ENCODE results near the gene RALGPS1.
"Not testable (repeated sequence)": the region's sequence is repeated elsewhere in the genome, so short reads cannot be mapped to it uniquely, and the experiment has no call there.

The RALGPS1 gene

DNA sequence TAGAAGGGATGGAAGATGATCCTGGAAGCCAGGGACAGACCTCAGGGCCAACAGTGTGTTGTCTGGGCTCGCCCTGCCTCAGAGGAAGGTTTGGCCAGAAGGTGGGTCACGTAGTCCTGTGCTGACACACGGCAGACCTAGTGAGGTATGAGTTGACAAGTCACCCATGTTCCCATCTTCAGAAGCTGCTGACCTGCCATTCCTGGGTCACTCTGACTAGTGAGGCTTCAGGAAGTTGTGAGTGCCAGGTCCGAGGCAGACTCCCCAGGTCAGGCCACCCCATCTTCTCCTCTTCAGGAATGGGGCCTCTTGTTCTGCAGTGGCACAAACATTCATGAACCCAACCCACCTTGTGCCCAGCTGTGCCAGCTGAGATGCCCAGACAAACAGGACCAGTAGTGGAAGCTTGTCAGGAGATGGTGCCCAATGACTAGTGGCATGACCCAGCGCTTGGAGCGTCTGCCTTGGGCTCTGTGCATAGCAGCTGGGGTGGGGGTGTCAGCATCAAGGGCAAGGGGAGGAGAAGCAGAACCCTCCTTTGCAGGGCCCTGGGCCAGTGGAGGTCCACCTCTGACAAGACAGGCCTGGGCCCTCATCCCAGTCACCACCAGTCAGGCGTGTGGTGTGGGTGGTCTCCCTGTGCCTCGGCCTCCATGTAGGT lies 224.6 kb downstream of the RALGPS1 start:
- no peak for DNase-seq (ENCODE audit: low read depth)

DNA sequence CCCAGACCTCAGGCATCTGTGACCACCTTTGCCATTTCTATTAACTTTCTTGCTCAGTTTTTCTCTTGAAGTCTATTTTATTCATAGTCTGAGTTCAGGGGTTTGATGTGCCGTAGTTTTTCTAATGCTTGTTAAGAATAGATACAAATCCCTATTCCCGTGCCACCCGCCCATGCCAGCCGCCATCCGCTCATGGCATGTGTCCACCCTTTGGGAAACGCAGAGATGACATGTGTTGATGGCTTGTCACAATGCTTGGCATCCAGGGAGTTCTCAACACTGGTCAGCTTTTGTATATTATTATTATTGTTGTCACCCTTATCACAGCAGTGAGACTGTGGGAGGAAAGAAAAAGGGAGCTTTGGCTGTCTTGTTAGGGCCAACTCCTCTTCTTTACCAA lies 225.2 kb downstream of the RALGPS1 start:
- no peak for DNase-seq (ENCODE audit: low read depth)

DNA sequence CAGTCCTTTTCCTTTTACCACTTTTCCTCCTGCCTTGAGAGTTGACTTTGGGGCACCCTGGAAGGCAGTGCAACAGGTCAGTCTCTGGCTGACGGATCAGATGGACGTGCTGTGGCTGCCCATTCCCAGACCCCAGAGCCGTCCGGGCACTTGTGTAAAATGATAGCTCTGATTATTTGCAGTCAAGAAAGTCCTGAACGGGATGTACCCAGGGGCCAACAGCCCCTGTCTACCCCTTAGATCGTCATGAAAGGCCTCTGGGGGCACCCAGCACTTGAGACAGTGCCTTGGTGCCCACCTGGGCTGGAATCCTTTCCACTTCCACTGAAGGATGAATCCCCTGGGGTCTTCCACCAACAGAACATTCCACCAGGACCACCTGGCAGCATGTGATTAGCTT lies 225.6 kb downstream of the RALGPS1 start:
- no peak for DNase-seq (ENCODE audit: low read depth)

DNA sequence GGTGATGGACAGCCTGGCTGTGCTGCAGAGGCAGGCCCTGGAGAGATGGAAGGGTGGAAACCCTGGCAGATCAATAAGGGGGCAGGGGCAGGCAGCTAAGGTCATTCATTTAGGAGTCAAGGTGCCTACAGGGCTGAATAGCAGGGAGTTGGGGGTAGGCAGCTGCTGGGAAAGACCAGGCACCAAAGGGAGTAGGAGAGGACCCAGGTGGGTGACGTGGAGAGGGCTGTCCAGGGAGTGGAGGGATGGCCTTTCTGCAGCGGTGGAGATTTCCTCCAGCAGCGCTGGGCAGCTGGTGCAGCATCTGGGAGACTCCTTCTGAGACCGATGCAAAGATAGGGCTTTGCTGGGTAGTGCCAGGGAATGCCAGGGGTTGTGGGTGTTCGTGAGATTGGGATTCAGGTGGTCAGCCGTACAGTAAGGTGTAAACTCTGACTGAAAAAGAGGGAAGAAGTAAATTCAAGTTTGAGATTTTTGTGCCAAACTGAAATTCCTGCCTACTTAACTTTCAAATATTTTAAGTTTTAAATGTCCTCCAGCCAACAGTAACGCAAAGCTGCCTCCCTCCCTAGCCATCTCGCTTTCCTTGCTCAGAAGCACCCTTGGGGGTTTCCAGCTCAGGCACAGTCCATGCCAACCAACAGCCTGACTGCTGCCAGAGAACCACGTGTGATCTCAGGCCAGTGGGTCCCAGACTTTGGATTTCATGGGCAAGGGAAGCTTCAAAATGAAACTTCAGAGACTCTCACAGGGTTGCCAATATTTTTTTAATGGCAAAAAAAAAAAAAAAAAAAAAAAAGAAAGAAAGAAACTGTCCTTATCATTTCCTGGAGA lies 226.5 kb downstream of the RALGPS1 start:
- DNase-seq (ENCODE audit: low read depth) = no peak

DNA sequence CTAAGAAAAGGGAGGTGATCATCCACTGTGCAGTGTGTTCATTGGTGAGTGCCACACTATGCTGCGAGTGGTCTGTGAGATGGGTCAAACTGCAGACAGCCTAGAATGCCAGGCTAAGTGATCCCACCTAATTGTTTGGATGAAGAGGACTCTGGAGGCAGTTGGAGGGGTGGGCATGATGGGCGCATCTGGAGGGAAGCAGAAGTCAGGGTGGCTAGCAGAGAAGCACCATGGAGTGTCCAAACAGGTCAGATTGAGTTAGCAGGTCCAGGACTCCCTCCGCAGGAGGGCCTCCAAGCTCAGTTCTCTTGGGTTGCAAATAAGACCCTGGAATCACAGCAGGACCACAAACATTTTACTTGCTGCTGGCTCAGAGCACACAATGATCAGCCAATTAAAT lies 227.7 kb downstream of the RALGPS1 start:
- no peak for DNase-seq (ENCODE audit: low read depth)

DNA sequence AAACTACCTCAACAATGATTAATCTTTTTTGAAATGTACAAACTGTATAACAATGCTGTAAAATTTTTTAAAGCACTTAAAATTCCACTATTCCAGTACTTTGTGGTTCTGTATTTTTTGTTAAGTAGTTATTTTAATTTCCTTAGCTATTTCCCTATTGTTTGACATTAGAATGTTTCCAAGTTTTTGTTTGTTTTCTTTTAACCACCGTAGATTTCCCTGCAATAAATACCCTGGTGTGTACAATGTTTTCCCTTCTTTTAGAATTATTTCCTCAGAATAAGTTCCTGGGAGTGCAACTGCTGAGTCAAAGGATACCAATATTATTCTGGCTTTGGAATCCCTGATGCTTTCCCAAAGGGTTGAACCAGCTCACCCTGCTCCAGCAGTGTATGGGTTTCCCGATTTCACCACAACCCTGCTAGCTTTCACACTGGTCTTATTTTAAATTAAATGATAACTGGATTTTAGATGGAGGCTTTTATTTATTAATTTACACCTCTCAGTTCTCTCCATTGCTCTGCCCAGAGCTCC lies 228.4 kb downstream of the RALGPS1 start:
- DNase-seq (ENCODE audit: low read depth) = no peak

DNA sequence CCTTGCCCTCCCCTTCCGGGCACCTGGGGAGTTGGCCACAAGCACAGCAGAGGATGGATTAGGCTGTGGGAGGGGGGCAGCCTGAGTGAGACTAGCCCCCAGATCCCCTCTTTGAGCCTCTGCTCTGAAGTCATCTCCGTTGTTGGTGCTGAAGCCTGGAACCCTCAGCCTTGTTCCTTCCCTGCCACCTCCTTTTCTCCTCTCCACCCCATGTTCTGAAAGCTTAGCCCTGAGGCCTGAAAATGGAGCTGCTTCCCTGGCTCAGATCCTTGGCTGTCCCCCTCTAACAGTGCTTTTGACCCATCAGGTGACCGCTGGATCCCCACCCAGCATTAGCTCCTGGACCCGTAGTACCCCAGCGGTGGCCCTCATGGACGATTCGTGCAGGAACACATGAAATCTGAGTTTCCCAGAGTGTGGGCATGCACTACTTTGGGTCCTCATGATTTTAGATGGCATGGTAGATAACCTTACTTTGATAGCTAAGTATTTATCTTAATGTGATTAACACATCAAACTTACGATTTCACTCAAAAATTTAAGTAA lies 229.4 kb downstream of the RALGPS1 start:
- no peak for DNase-seq (ENCODE audit: low read depth)

DNA sequence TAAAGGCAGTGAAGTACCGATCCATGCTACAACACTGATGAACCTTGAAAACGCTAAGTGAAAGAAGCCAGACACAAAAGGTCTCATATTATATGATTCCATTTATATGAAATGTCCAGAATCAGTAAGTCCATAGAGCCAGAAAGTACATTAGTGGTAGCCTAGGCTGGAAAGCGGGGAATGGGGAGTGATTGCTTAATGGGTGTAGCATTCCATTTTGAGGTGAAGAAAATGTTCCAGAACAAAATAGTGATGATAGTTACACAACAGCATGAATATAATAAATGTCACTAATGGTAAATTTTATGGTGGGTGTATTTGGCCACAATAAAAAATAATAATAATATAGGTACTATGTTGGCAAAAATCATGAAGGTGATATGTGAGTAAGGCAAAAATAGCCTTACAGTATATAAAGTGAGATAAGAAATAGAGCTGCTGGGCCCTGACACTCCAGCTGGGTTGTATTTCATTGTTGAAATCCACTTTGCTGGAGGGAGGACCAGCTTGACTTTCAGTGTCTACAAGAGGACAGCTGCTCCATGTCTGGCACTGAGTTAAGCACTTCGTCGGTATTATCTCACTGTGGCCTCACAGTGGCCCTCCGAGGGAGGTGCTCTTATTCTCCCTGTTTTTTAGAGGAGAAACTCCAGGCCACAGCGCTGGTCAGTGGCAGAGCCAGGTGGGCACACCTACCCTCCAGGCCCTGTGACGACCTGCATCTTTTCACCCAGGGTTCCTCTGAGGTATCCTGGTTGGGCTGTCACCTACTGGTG lies 230.3 kb downstream of the RALGPS1 start:
- no peak for DNase-seq (ENCODE audit: low read depth)

DNA sequence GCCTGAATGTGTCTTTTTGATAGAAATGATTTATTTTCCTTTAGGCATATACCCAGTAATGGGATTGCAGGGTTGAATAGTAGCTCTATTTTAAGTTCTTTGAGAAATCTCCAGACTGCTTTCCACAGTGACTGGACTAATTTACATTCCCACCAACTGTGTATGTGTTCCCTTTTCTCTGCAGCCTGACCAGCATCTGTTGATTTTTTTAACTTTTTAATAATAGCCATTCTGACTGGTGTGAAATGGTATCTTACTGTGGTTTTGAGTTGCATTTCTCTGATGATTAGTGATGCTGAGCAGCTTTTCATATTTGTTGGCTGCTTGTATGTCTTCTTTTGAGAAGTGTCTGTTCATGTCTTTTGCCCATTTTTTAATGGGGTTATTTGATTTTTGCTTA lies 232.3 kb downstream of the RALGPS1 start:
- not testable (repeated sequence) for DNase-seq (ENCODE audit: low read depth)

DNA sequence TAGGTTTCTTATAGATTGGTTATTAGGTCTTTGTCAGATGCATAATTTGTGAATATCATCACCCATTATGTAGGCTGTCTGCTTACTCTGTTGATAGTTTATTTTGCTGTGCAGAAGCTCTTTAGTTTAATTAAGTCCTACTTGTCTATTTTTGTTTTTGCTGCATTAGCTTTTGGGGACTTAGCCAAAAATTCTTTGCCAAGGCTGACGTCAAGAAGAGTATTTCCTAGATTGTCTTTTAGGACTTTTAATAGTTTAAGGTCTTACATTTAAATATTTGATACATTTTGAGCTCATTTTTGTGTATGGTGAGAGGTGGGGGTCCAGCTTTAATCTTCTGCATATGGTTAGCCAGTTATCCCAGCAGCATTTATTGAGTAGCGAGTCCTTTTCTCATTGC lies 232.7 kb downstream of the RALGPS1 start:
- DNase-seq (ENCODE audit: low read depth) = no peak

DNA sequence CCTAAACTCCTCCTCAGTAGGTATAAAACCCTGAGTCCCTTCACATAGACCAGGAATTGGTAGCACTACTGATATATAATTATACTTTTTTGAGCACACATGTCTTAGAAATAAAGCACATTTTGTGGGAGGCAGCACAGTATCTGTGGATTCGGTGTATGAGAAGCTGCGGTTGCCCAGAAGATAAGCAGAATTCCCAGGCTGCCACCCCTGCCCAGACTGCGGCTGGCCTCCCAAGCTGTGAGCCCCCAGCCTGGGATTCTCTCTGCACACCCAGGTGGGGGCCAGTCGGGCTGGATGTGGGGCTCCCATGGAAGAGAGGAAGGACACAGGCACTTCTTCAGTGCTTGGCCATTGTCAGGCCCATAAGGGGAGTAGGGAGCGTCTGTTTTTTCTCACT lies 233.4 kb downstream of the RALGPS1 start:
- DNase-seq (ENCODE audit: low read depth) = no peak

DNA sequence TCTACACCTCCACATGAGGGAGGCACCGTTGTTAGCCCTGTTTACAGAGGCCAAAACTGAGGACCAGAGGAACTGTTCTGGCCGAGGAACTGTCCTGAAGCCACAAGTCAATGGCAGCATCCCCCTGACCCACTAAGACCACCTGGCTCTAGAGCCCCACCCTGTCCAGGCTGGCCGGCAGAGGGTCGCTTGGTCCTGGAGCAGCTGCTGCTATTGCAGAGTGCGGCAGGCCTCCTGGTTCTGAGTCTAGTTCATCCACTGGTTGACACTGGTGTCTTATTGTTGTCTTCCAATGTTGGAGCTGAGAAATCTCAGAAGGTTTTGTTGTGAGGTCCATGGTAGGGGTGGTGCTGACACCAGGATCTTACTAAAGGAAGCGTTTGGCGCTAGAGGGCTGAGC lies 234.4 kb downstream of the RALGPS1 start:
- DNase-seq (ENCODE audit: low read depth) = no peak

DNA sequence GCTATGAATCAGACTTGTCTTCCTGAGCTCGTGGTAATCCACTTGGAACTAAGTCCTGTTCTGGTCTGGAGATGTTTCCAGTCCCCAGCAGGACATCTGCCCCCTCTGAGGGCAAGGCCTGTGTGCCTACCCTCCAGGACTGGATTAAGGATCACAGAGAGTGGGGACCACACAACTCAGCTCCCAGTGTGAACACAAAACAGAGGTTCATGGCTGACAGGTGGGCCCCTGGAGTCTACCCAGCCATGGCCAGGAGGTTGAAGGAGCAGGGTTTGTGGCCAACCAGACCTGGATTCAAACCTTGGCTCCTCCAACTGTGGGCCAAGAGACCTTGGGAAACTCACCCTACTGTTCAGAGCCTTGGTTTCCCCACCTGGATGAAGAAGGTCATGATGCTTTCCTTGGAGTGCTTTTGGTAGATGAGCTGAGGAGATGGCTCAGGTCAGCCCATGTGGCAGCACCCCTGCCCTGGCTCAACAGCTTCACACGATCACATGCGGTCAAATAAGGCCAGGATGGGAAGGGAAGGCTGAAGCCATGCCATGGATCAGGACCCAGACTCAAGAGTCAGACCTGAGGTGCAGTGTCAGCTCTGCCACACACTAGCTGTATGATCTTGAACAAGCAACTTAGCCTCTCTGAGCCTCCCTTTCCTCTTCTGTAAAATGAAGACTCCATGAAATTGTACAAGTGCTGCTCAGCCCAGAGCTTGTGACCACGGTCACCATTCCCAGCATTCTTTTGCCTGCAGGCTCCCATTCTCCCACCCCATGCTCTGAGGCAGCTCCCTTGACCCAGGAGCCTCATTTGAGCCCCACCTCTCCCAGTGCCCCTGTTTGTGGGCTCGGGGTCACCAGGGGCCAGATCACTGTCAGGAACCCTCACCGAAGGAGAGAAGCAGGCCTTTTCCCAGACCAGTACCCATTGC lies 235.1 kb downstream of the RALGPS1 start:
- no peak for DNase-seq (ENCODE audit: low read depth)

DNA sequence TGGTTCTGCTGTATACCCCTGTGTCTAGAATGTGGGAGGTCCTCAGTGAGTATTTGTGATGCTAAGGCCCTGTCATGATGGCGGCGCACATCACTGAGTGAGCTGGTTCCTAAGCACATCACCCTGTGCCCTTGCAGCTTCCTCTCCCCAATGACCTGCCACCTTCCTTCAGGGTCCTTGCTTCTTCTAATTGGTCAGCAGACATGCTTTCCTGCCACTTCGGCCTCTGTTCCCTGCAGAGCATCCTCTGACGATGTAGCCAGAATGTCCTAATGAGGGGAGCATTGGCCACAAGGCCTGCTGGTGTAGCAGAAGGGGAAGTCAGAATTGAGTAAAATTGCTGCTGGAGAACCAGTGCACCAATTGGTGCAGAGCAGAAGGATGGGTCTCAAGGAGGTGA lies 238.9 kb downstream of the RALGPS1 start:
- DNase-seq (ENCODE audit: low read depth) = no peak

DNA sequence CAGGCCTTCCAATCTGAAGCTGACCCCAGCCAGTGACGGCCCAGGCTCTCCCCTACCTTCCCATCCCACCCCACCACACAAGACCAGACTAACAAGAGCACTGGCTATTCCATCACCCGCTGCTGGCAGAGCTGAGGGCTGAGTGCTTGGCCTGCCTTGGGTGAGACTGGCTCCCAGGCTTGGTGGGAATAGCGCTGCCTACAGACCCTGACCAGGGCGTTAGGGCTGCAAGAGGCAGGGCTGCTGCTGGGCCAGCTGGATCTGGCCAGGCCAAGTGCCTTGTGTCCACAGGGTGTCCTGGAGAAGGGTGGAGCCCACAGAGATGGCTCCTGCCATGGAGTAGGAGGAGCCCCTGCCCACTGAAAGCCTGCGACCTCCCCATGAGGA lies 239.4 kb downstream of the RALGPS1 start:
- no peak for DNase-seq (ENCODE audit: low read depth)

DNA sequence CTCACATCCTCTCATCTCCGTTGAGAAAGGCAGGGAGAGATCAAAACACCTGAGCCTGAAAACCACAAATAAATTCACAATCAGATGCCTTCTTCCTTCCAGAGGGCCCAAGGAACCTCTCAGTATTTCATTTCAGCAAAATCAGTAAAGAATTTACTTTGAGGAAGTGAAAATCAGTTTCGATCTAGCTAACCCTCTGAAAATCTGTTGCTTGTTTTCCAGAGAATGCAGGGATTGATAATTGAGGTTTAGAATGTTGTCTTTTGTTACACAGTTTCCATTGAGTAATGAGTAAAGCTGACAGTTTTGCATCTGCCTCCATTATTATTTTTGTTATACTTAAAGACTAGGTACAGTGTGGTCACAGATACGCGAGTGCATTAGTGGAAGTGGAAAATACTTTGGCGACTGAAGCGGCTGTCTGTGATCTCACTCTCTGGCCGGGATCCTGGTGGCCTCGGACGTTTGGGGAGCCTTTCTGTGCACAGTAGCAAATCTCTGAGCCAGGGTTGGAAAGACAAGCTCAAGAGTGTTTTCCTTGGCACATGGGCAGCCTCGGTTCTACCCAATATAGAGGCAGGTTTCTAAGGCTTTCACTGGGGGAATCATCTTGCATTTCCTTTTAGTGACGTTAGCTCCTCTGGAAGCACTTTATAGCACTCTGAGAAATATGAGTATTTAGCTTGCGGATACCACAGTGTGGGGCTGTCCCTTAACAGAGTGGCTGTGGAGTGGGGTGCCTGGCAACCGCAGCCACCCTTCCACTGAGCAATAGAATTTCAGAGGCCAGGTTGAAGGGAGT lies 240.0 kb downstream of the RALGPS1 start:
- DNase-seq (ENCODE audit: low read depth) = no peak

DNA sequence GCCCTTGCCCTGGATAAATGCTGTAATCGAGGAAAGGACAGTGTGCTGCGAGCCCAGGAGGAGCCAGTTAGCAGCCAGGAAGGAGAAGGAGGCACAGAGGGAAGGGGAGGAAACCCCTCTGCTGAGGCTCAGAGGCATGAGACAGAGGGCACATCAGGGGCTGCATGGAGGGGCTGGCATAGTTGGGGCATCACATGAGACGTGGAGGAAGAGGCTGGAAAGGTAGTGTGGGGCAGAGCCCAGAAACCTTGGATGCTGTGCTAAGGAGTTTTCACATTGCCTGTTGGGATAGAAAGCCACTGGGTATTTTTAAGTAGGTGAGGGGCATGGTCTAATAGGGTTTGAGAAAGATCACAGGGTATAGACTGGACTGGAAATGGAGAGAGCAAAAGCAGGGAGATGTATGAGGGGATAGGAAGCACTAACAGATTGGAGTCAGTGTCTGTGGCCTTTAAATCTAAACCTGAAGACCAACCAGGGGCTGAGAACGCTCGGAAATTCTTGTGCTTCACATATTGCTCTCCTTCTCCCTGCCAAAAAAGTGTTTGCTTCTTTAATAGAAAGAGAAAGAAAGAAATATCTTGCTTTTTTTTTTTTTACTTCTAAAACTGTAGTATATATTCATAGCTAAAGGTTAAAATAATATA lies 240.9 kb downstream of the RALGPS1 start:
- DNase-seq (ENCODE audit: low read depth) = no peak

DNA sequence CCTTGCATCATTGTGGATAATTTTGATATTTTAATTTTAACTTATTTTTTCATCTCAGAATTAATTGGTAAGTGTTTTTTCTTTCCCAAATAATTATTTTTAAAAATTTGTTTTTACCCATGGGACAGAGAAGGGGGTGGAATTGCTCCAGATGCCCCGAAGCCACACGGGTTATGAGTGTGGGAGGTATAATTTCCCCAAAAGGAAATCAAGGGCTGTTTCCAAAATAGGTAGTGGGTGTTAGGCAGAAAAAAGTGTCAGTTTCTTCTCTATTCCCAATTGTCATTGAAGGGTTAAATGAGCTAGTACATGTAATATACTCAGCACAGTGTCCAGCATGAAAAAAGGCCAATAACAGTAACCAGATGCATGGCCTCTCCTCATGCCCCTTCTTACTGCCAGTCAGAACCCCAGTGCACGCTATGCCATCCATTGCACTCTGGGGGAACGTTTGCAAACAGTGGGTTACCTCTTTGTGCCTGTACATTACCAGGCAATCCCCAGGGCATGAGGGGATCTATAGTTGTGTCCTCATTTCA lies 244.3 kb downstream of the RALGPS1 start:
- no peak for DNase-seq (ENCODE audit: low read depth)

DNA sequence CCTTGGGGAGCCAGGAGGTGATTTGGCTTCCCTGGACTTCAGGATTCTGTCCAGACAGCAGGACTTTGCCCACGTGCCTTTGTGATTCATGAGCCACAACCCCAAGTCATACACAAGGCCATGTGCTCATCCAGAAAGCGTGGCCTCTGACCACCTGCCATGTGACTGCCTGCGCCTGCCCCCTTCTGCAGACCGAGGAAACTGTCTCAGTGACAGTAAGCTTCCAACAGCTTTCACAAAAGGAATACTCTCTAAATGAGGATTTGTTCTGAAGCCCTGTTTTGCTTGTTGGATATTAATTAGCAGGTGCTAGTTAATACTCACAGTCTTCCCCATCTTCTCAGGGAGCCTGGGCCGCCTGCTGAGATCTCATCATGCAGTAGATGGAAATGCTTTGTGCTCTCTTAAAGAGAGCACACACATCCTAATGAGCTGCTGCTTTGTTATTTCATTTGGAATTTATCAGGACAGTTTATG lies 244.8 kb downstream of the RALGPS1 start:
- DNase-seq (ENCODE audit: low read depth) = no peak

Measured in T-helper 22 cell (primary cell).